ENCODE results near the gene CFH. TPM values are rescaled to one million over a fixed set of nuclear protein-coding genes. Genes with fewer than 3 reads are reported as not detected.

The CFH gene
- total RNA-seq, 1 experiment from 2014 or later = 0.57 TPM

GRCh38 chr1:196637606-196638005 is 14.2 kb upstream of the CFH start:
- no TSS peak for BruUV-seq (replicated peaks)
- Histone ChIP-seq H2AFZ (ENCODE audit: low read depth, low read length, poor library complexity, severe bottlenecking) (no peak overlapping the region), H3K9me3 (ENCODE audit: control insufficient read depth in 1 of 2, insufficient read depth in 1 of 2, low read depth in 1 of 2, low read length in 2 of 2) (no peaks in the 10 kb centered on the region), H3K4me1 (ENCODE audit: control insufficient read depth in 1 of 2, insufficient read depth in 2 of 2, low read length in 2 of 2) (no peaks in the 10 kb centered on the region), H3K9ac (ENCODE audit: low read length) (no peak overlapping the region), H3K4me3 (replicated peaks in 1 of 2; ENCODE audit: low read depth in 1 of 2, low read length in 2 of 2) (no peak overlapping the region), H4K20me1 (ENCODE audit: insufficient read depth) (no peaks in the 10 kb centered on the region), H3K79me2 (ENCODE audit: insufficient read depth, low read length) (no peaks in the 10 kb centered on the region), H3K27ac (ENCODE audit: low read depth, low read length) (no peak overlapping the region), H3K4me2 (ENCODE audit: low read length) (no peak overlapping the region), H3K36me3 (ENCODE audit: control insufficient read depth in 1 of 2, insufficient read depth in 2 of 2, low read length in 2 of 2) (no peaks in the 10 kb centered on the region), H3K27me3 (ENCODE audit: insufficient read depth, low read length) (no peaks in the 10 kb centered on the region), H3K9me2 (ENCODE audit: insufficient read depth) (no peaks in the 10 kb centered on the region)
- no peak for DNase-seq (ENCODE audit: low read depth, low spot score)
- ChIA-PET CTCF (no interaction called here), POLR2A (no interaction called here), RAD21 (ENCODE audit: low non-redundant PET in 1 of 2, low total read pairs in 2 of 2, uncharacterized antibody in 2 of 2, unreplicated experiment in 2 of 2) (no interaction called here)
- no peak for TF ChIP-seq YY1 (IDR thresholded peaks at IDR 0.05; ENCODE audit: extremely low read depth, insufficient replicate concordance, low read depth, low read length)
- TF ChIP-seq POLR2AphosphoS5 (IDR thresholded peaks at IDR 0.05; ENCODE audit: low read depth, low read length) = no peak
- no peak for TF ChIP-seq CEBPB (IDR thresholded peaks at IDR 0.05; ENCODE audit: low read depth)
- TF ChIP-seq ZFX (IDR thresholded peaks at IDR 0.05) = no peak
- TF ChIP-seq EGR1 (IDR thresholded peaks at IDR 0.05; ENCODE audit: low read depth) = no peak
- TF ChIP-seq RAD21 (IDR thresholded peaks at IDR 0.05; ENCODE audit: low read depth) = no peak
- no peak for TF ChIP-seq EZH2phosphoT487 (IDR thresholded peaks at IDR 0.05; ENCODE audit: borderline replicate concordance)
- TF ChIP-seq CTCF (IDR thresholded peaks at IDR 0.05 in 2 of 3, conservative IDR thresholded peaks at IDR 0.05 in 1 of 3; ENCODE audit: borderline replicate concordance in 1 of 3, insufficient read depth in 1 of 3, low read depth in 2 of 3, low read length in 2 of 3) = no peak
- TF ChIP-seq ZBTB33 (IDR thresholded peaks at IDR 0.05; ENCODE audit: extremely low read depth, insufficient replicate concordance, low read length) = no peak
- no peak for TF ChIP-seq SIN3A (IDR thresholded peaks at IDR 0.05; ENCODE audit: low read depth)
- TF ChIP-seq JUND (IDR thresholded peaks at IDR 0.05) = no peak
- no peak for TF ChIP-seq CBX3 (IDR thresholded peaks at IDR 0.05; ENCODE audit: low read depth)
- TF ChIP-seq MAX (IDR thresholded peaks at IDR 0.05) = no peak
- TF ChIP-seq ELF1 (IDR thresholded peaks at IDR 0.05; ENCODE audit: borderline replicate concordance, low read depth) = no peak
- TF ChIP-seq ATF3 (IDR thresholded peaks at IDR 0.05) = no peak
- no peak for TF ChIP-seq POLR2A (IDR thresholded peaks at IDR 0.05; ENCODE audit: borderline replicate concordance, extremely low read depth, insufficient read depth, insufficient read length)
- no peak for TF ChIP-seq FOSL1 (IDR thresholded peaks at IDR 0.05; ENCODE audit: low read depth)
- TF ChIP-seq SRF (IDR thresholded peaks at IDR 0.05; ENCODE audit: low read depth) = no peak
- no peak for TF ChIP-seq ZNF274 (IDR thresholded peaks at IDR 0.05; ENCODE audit: low read depth, low read length)
- no peak for TF ChIP-seq REST (IDR thresholded peaks at IDR 0.05; ENCODE audit: low read depth)
- intact Hi-C loops (cut with micrococcal nuclease) = no loop called here
- no peak for ATAC-seq
